Fibroblast of lung (primary cell): ENCODE results near the gene TEX13C. TPM values are rescaled to one million over a fixed set of nuclear protein-coding genes. Genes with fewer than 3 reads are reported as not detected.
"Not testable (repeated sequence)": the region's sequence is repeated elsewhere in the genome, so short reads cannot be mapped to it uniquely, and the experiment has no call there.

Experiments
- DNase-seq, 2 donors: peaks; one replicate each; pipeline versions ENCODE4 v3.0.0 to v3.0.0-alpha.2; 2010; ENCODE audit warnings: low read depth in 2 of 2
- H2AFZ ChIP-seq: 2 replicates; pipeline ENCODE4 v1.5.1; 2012; ENCODE audit warnings: low read length, control low read depth, inconsistent platforms
- H3K27ac ChIP-seq: 2 replicates; pipeline ENCODE4 v1.5.1; 2011; ENCODE audit warnings: low read length, control low read depth; ENCODE audit not compliant: insufficient read depth
- H3K27me3 ChIP-seq: 2 replicates; pipeline ENCODE4 v1.5.1; 2011; ENCODE audit warnings: mild to moderate bottlenecking, low read length; ENCODE audit not compliant: control insufficient read depth, insufficient read depth
- H3K36me3 ChIP-seq: 2 replicates; pipeline ENCODE4 v1.5.1; 2011; ENCODE audit warnings: low read length; ENCODE audit not compliant: control insufficient read depth, insufficient read depth
- H3K4me1 ChIP-seq: 2 replicates; pipeline ENCODE4 v1.5.1; 2011; ENCODE audit warnings: low read length; ENCODE audit not compliant: control insufficient read depth, insufficient read depth; ENCODE audit errors: extremely low read depth
- H3K4me2 ChIP-seq: 2 replicates; pipeline ENCODE4 v1.5.1; 2011; ENCODE audit warnings: low read length, control low read depth; ENCODE audit not compliant: insufficient read depth; ENCODE audit errors: extremely low read depth
- H3K4me3 ChIP-seq, 4 experiments: fragments of 200-600 bp in 1 of 4; sonication (generic) in 1 of 4; replicated peaks in 1 of 4; 2 replicates each; pipeline ENCODE4 v1.5.1; 2011 to 2016; ENCODE audit warnings: low read length in 4 of 4, low read depth in 3 of 4, mild to moderate bottlenecking in 3 of 4, control low read depth in 2 of 4, inconsistent platforms in 1 of 4, mixed read lengths in 1 of 4; ENCODE audit not compliant: insufficient read depth in 1 of 4; ENCODE audit errors: control extremely low read depth in 1 of 4
- H3K79me2 ChIP-seq: 2 replicates; pipeline ENCODE4 v1.5.1; 2012; ENCODE audit warnings: mild to moderate bottlenecking, low read length, inconsistent platforms; ENCODE audit not compliant: control insufficient read depth, insufficient read depth
- H3K9ac ChIP-seq: 2 replicates; pipeline ENCODE4 v1.5.1; 2011; ENCODE audit warnings: mild to moderate bottlenecking, low read length, control low read depth; ENCODE audit not compliant: insufficient read depth
- H3K9me3 ChIP-seq: 2 replicates; pipeline ENCODE4 v1.5.1; 2012; ENCODE audit warnings: low read depth, low read length; ENCODE audit not compliant: control insufficient read depth, insufficient read depth
- H4K20me1 ChIP-seq: 2 replicates; pipeline ENCODE4 v1.5.1; 2011; ENCODE audit warnings: low read length; ENCODE audit not compliant: control insufficient read depth, insufficient read depth; ENCODE audit errors: extremely low read depth
- CTCF ChIP-seq, 2 donors: IDR thresholded peaks in 1 of 2; conservative IDR thresholded peaks in 1 of 2; 1 replicate in 1 of 2; 2 replicates in 1 of 2; pipeline ENCODE4 v1.5.1; 2011 to 2012; ENCODE audit warnings: low read length in 2 of 2, control low read depth in 1 of 2, inconsistent platforms in 1 of 2, low read depth in 1 of 2, mild to moderate bottlenecking in 1 of 2
- EZH2 ChIP-seq: IDR thresholded peaks from 2 replicates; pipeline ENCODE4 v1.5.1; 2012; ENCODE audit warnings: low read length, control low read depth, mild to moderate bottlenecking; ENCODE audit errors: missing control alignments
- polyA plus RNA-seq, 2 donors: library from polyadenylated mRNA; depleted of rRNA in 1 of 2; stranded (reverse) in 1 of 2; unstranded in 1 of 2; fragments of >200 nt; gene quantifications; 2 replicates each; pipeline ENCODE4 v1.2.1, GENCODE V29; 2011 to 2012; ENCODE audit warnings: missing spikeins in 1 of 2
- total RNA-seq: library from RNA; depleted of rRNA; stranded (reverse); fragments of >200 nt; gene quantifications from 2 replicates; pipeline ENCODE4 v1.2.1, GENCODE V29; 2014

TEX13C gene
- total and polyA plus RNA-seq, 2 donors (not counting 1 experiment from before 2014, with no cell fraction given), result not detected

DNA sequence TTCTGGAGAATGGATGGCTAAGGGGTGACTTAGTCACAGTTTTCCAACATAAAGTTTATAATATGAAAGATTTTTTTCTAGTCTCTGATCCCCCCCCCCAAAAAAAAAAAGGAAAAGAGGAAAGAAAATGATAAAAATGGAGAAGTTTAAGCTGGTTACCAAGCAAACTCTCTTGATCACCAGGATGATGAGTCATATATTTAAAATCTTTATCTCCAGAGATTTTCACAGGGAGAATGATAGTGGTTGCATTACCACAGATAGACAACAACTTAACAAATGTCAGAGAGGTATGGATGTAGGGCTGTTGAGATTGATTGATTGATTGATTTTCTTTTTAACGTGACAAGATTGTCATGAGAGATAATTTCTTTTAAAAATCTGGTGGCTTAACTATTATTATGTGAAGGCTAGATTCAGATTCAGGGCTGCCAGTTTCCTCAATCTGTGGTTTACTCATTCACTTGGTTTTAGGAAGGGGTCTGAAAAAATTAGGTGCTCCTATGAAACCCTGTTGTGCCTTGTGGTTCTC is 13.3 kb upstream of the TEX13C start:
- Histone ChIP-seq H4K20me1 (no peaks in the 10 kb centered on the region), H3K4me1 (no peaks in the 10 kb centered on the region), H3K27ac (no peak overlapping the region), H3K79me2 (no peaks in the 10 kb centered on the region), H3K4me3 (no peak overlapping the region), H3K27me3 (no peaks in the 10 kb centered on the region), H3K36me3 (no peaks in the 10 kb centered on the region), H3K4me2 (no peak overlapping the region), H3K9me3 (no peaks in the 10 kb centered on the region), H2AFZ (no peak overlapping the region), H3K9ac (no peak overlapping the region)
- TF ChIP-seq EZH2, result no peak
- TF ChIP-seq CTCF (conservative IDR thresholded peaks at IDR 0.05 in 1 of 2, IDR thresholded peaks at IDR 0.05 in 1 of 2; ENCODE audit: low read depth in 1 of 2, low read length in 2 of 2), result no peak
- DNase-seq, result no peak

GRCh38 chrX:125308653-125309052 is 11.0 kb upstream of the TEX13C start:
- no peak for TF ChIP-seq CTCF (conservative IDR thresholded peaks at IDR 0.05 in 1 of 2, IDR thresholded peaks at IDR 0.05 in 1 of 2; ENCODE audit: low read depth in 1 of 2, low read length in 2 of 2)
- no peak for TF ChIP-seq EZH2
- Histone ChIP-seq H2AFZ (no peak overlapping the region), H3K9me3 (no peaks in the 10 kb centered on the region), H4K20me1 (no peaks in the 10 kb centered on the region), H3K9ac (no peak overlapping the region), H3K79me2 (no peaks in the 10 kb centered on the region), H3K36me3 (no peaks in the 10 kb centered on the region), H3K4me3 (no peak overlapping the region), H3K27me3 (no peaks in the 10 kb centered on the region), H3K4me2 (no peak overlapping the region), H3K4me1 (no peaks in the 10 kb centered on the region), H3K27ac (no peak overlapping the region)
- no peak for DNase-seq

GRCh38 chrX:125319166-125319565 is 505 bp upstream of the TEX13C start:
- not testable (repeated sequence) for H3K79me2 ChIP-seq, H3K4me2 ChIP-seq, H3K4me3 ChIP-seq, H2AFZ ChIP-seq, H4K20me1 ChIP-seq, H3K36me3 ChIP-seq, H3K4me1 ChIP-seq, DNase-seq, H3K27me3 ChIP-seq, H3K9me3 ChIP-seq, H3K27ac ChIP-seq, H3K9ac ChIP-seq
